HG03064 (cell line): Measurements from ENCODE around the gene STXBP6.
"Not testable (repeated sequence)": the region's sequence is repeated elsewhere in the genome, so short reads cannot be mapped to it uniquely, and the experiment has no call there.

Experiments
- ATAC-seq: cut with Tn5 transposase; IDR thresholded peaks from one replicate; pipeline ENCODE4 v1.9.1; 2021; ENCODE audit warnings: low read depth; ENCODE audit not compliant: unreplicated experiment

STXBP6 gene

GRCh38 chr14:24839617-24840203 is 210.2 kb downstream of the STXBP6 start:
- ATAC-seq: no peak

- ATAC-seq: no peak
These were observed 210.9 kb downstream of the STXBP6 start for GRCh38 chr14:24838945-24839616.

GRCh38 chr14:24837280-24838046 is 212.5 kb downstream of the STXBP6 start:
- ATAC-seq: no peak

GRCh38 chr14:24836324-24836723 is 213.6 kb downstream of the STXBP6 start:
- ATAC-seq: not testable (repeated sequence)

GRCh38 chr14:24834956-24835355 is 215.0 kb downstream of the STXBP6 start:
- ATAC-seq: no peak

- ATAC-seq: no peak
These were observed 216.6 kb downstream of the STXBP6 start for GRCh38 chr14:24833385-24833784.

GRCh38 chr14:24831677-24832076 is 218.3 kb downstream of the STXBP6 start:
- no peak for ATAC-seq

- ATAC-seq: no peak
These were observed 220.1 kb downstream of the STXBP6 start for GRCh38 chr14:24829862-24830261.

- ATAC-seq: no peak
These were observed 221.5 kb downstream of the STXBP6 start for GRCh38 chr14:24828486-24828885.

- no peak for ATAC-seq
These were observed 223.6 kb downstream of the STXBP6 start for GRCh38 chr14:24826390-24826789.

GRCh38 chr14:24820616-24821015 is 229.3 kb downstream of the STXBP6 start:
- no peak for ATAC-seq

GRCh38 chr14:24818823-24819341 is 231.1 kb downstream of the STXBP6 start:
- ATAC-seq: no peak

GRCh38 chr14:24818058-24818822 is 231.7 kb downstream of the STXBP6 start:
- no peak for ATAC-seq

GRCh38 chr14:24817212-24818057 is 232.5 kb downstream of the STXBP6 start:
- ATAC-seq: no peak

- no peak for ATAC-seq
These were observed 233.1 kb downstream of the STXBP6 start for GRCh38 chr14:24816929-24817211.

- ATAC-seq: no peak
These were observed 233.7 kb downstream of the STXBP6 start for GRCh38 chr14:24816011-24816928.

GRCh38 chr14:24815543-24815942 is 234.4 kb downstream of the STXBP6 start:
- ATAC-seq: no peak

- no peak for ATAC-seq
These were observed 235.0 kb downstream of the STXBP6 start for GRCh38 chr14:24814944-24815343.

- ATAC-seq: no peak
These were observed 235.6 kb downstream of the STXBP6 start for GRCh38 chr14:24814346-24814745.
